GM12864 (cell line): Measurements from ENCODE around the gene NUP133.
"Not testable (repeated sequence)": the region's sequence is repeated elsewhere in the genome, so short reads cannot be mapped to it uniquely, and the experiment has no call there.

Experiments used
- DNase-seq: peaks from one replicate; pipeline ENCODE4 v3.0.0-alpha.2; 2011; ENCODE audit warnings: low read depth
- H3K4me3 ChIP-seq: 2 replicates; pipeline ENCODE4 v1.5.1; 2011; ENCODE audit warnings: mild to moderate bottlenecking, low read depth, low read length, control low read depth
- CTCF ChIP-seq: IDR thresholded peaks from 2 replicates; pipeline ENCODE4 v1.5.1; 2011; ENCODE audit warnings: low read depth, mild to moderate bottlenecking, moderate library complexity, low read length, control low read depth, inconsistent platforms; ENCODE audit errors: missing control alignments

The NUP133 gene

GRCh38 chr1:229480495-229480894 lies 27.6 kb downstream of the NUP133 start:
- no peak for DNase-seq
- H3K4me3 ChIP-seq: no peak overlapping the region
- no peak for TF ChIP-seq CTCF

- no peak overlapping the region for H3K4me3 ChIP-seq
- TF ChIP-seq CTCF: no peak
- peak; percentile 69 for DNase-seq
Measured at GRCh38 chr1:229479660-229480399, 28.3 kb downstream of the NUP133 start.

GRCh38 chr1:229478852-229479251 lies 29.3 kb downstream of the NUP133 start:
- H3K4me3 ChIP-seq: no peak overlapping the region
- no peak for TF ChIP-seq CTCF
- peak; percentile 26 for DNase-seq

GRCh38 chr1:229475859-229476258 lies 32.3 kb downstream of the NUP133 start:
- not testable (repeated sequence) for DNase-seq, H3K4me3 ChIP-seq

GRCh38 chr1:229474509-229474908 lies 33.6 kb downstream of the NUP133 start:
- H3K4me3 ChIP-seq: no peak overlapping the region
- no peak for DNase-seq
- TF ChIP-seq CTCF: no peak

GRCh38 chr1:229471175-229471574 lies 37.0 kb downstream of the NUP133 start:
- no peak overlapping the region for H3K4me3 ChIP-seq
- no peak for TF ChIP-seq CTCF
- no peak for DNase-seq

GRCh38 chr1:229470406-229471043 lies 37.6 kb downstream of the NUP133 start:
- no peak for TF ChIP-seq CTCF
- no peak for DNase-seq
- no peak overlapping the region for H3K4me3 ChIP-seq
